ENCODE results near the gene COLEC12. TPM values are rescaled to one million over a fixed set of nuclear protein-coding genes. Genes with fewer than 3 reads are reported as not detected.

Gene COLEC12
- total RNA-seq, 4 donors from 2014 or later, result 2.1 to 6.2 (median 5.2) TPM

GRCh38 chr18:523561-523960 is 23.1 kb upstream of the COLEC12 start:
- TF ChIP-seq CTCF (IDR thresholded peaks at IDR 0.05), result no peak
- TF ChIP-seq POLR2AphosphoS5 (IDR thresholded peaks at IDR 0.05), result no peak
- no peak for TF ChIP-seq EP300 (IDR thresholded peaks at IDR 0.05)
- TF ChIP-seq POLR2A (IDR thresholded peaks at IDR 0.05), result no peak
- WGBS, result 48% methylated on average over 4 of the region's 4 CpGs
- H3K9me3 ChIP-seq, result no peaks in the 10 kb centered on the region
- H3K36me3 ChIP-seq, result no peaks in the 10 kb centered on the region
- no peaks in the 10 kb centered on the region for H3K27me3 ChIP-seq
- H3K4me3 ChIP-seq, result no peak overlapping the region
- no peak overlapping the region for H3K27ac ChIP-seq
- DNase-seq (ENCODE audit: low spot score in 2 of 2), result no peak
- H3K4me1 ChIP-seq, result peaks cover 2% of the 10 kb centered on the region

- 63% methylated on average over 11 of the region's 11 CpGs for WGBS
- no peaks in the 10 kb centered on the region for H3K9me3 ChIP-seq
- H3K36me3 ChIP-seq, result no peaks in the 10 kb centered on the region
- no peaks in the 10 kb centered on the region for H3K27me3 ChIP-seq
- no peak for DNase-seq (ENCODE audit: low spot score in 2 of 2)
- TF ChIP-seq CTCF (IDR thresholded peaks at IDR 0.05) (no peak), POLR2A (IDR thresholded peaks at IDR 0.05) (no peak), POLR2AphosphoS5 (IDR thresholded peaks at IDR 0.05) (no peak), EP300 (IDR thresholded peaks at IDR 0.05) (no peak)
- peaks cover under 1% of the 10 kb centered on the region for H3K4me1 ChIP-seq
- no peak overlapping the region for H3K27ac ChIP-seq
- H3K4me3 ChIP-seq, result no peak overlapping the region
Observed at GRCh38 chr18:519019-519879, 18.7 kb upstream of the COLEC12 start.

- no peak for DNase-seq (ENCODE audit: low spot score in 2 of 2)
- 94% methylated on average over 3 of the region's 3 CpGs for WGBS
- H3K4me3 ChIP-seq, result no peak overlapping the region
- H3K4me1 ChIP-seq, result no peaks in the 10 kb centered on the region
- no peaks in the 10 kb centered on the region for H3K27me3 ChIP-seq
- TF ChIP-seq CTCF (IDR thresholded peaks at IDR 0.05) (no peak), EP300 (IDR thresholded peaks at IDR 0.05) (no peak), POLR2A (IDR thresholded peaks at IDR 0.05) (no peak), POLR2AphosphoS5 (IDR thresholded peaks at IDR 0.05) (no peak)
- H3K27ac ChIP-seq, result no peak overlapping the region
- H3K9me3 ChIP-seq, result no peaks in the 10 kb centered on the region
- H3K36me3 ChIP-seq, result no peaks in the 10 kb centered on the region
Observed at GRCh38 chr18:518081-518480, 17.6 kb upstream of the COLEC12 start.

- Histone ChIP-seq H3K36me3 (no peaks in the 10 kb centered on the region), H3K9me3 (no peaks in the 10 kb centered on the region), H3K4me3 (no peak overlapping the region), H3K4me1 (no peaks in the 10 kb centered on the region), H3K27ac (no peak overlapping the region), H3K27me3 (no peaks in the 10 kb centered on the region)
- no peak for DNase-seq (ENCODE audit: low spot score in 2 of 2)
- TF ChIP-seq EP300 (IDR thresholded peaks at IDR 0.05), result no peak
- no peak for TF ChIP-seq CTCF (IDR thresholded peaks at IDR 0.05)
- TF ChIP-seq POLR2AphosphoS5 (IDR thresholded peaks at IDR 0.05), result no peak
- no peak for TF ChIP-seq POLR2A (IDR thresholded peaks at IDR 0.05)
- WGBS, result 60% methylated on average over 4 of the region's 4 CpGs
Observed at GRCh38 chr18:515838-516237, 15.3 kb upstream of the COLEC12 start.

- Histone ChIP-seq H3K9me3 (no peaks in the 10 kb centered on the region), H3K27me3 (no peaks in the 10 kb centered on the region), H3K36me3 (no peaks in the 10 kb centered on the region), H3K27ac (no peak overlapping the region), H3K4me3 (no peak overlapping the region), H3K4me1 (no peaks in the 10 kb centered on the region)
- WGBS, result 89% methylated on average over 35 of the region's 44 CpGs
- TF ChIP-seq CTCF (IDR thresholded peaks at IDR 0.05) (no peak), POLR2AphosphoS5 (IDR thresholded peaks at IDR 0.05) (no peak), EP300 (IDR thresholded peaks at IDR 0.05) (no peak), POLR2A (IDR thresholded peaks at IDR 0.05) (no peak)
- no peak for DNase-seq (ENCODE audit: low spot score in 2 of 2)
Observed at GRCh38 chr18:515156-515815, 14.8 kb upstream of the COLEC12 start.
